Stimulated activated CD4-positive, alpha-beta T cell treated with anti-CD3 and anti-CD28 coated beads, TNF-alpha, amount 100 ng/mL, for 48 hours (primary cell): ENCODE data around the gene TMEM107.

Source experiments
- DNase-seq, 3 donors: peaks; one replicate each; pipeline ENCODE4 v3.0.0-alpha.2; 2020; ENCODE audit warnings: low read depth in 3 of 3

TMEM107 gene

GRCh38 chr17:8137645-8138373 is 38.4 kb downstream of the TMEM107 start:
- no peak for DNase-seq

GRCh38 chr17:8133941-8134340 is 42.2 kb downstream of the TMEM107 start:
- DNase-seq, result no peak

- no peak for DNase-seq
Observed at GRCh38 chr17:8133399-8133798, 42.8 kb downstream of the TMEM107 start.

- DNase-seq, result no peak
Observed at GRCh38 chr17:8131844-8132441, 44.2 kb downstream of the TMEM107 start.

- DNase-seq, result no peak
Observed at GRCh38 chr17:8128125-8128784, 47.9 kb downstream of the TMEM107 start.

- no peak for DNase-seq
Observed at GRCh38 chr17:8126491-8127066, 49.6 kb downstream of the TMEM107 start.

- no peak for DNase-seq
Observed at GRCh38 chr17:8125947-8126490, 50.2 kb downstream of the TMEM107 start.

DNA sequence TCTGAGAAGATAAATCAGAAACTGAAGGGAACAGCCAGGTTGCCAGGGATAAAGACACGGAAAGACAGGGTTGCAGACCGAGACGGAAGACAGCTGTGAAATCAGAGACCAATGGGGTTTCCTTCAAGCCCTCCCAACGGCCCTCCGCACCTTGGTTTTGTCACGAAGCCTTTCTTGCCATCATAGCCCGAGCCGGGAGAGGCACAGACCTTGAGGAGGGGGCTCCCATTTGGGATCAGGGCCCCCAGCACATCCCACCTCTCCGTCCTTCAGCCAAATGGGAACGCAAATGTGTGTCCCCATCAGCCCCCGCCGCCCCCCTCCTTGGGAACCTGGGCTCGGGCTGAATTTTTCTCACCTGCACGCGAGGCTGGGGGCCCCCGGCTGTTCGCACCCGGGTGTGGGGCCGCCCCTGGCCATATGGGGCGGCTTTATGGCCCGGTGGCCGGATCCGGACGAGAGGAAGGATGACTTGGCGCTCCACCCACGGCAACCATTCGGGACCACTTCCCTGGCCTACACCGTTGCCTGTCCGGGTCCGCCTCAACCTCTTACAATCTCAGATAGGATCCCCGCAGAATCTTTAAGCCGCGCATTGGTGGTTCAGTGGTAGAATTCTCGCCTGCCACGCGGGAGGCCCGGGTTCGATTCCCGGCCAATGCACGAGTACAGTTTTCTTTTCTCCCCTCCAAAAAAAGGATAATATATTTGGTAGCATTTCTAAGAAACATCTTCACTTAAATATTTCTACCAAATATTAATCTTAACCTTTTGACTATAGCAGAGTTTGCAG is 50.8 kb downstream of the TMEM107 start:
- peak in 2 of 3 donors; percentile 82 to 87 for DNase-seq

GRCh38 chr17:8124350-8125153 is 51.6 kb downstream of the TMEM107 start:
- no peak for DNase-seq

DNA sequence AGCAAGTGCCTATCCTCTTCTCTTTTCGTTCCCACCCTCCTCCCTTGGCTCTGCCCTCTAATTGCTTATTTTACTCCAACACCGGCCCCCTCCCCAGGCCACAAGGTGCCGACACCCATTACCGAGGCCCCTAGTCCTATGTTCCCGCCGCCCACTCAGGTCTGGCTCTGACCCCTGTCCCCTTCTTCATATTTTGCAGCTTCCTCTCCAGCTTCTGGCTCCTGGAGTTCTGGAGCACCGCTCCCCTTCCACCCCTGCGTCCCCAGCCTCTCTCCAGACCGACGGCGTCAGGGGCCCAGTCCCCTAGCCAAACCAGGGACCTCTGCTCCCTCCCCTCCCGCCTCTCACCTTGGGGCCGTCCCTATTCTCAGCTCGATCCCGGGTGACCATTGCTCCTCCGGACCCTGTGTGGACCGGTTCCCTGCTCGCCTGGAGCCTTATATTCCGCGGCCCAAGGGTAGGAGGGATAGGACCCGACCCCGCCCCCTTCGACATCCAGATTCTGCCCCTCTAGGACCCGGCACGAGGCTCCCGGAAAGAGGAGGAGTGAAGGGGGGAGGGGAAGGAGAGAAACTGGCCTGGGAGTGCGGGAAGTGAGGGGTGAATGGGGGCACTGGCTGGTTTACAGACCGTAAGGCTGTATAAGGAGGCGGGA is 52.4 kb downstream of the TMEM107 start, which contains the start of gene HES7:
Gene HES7 (minus strand): TSS at position 412 of the 655 bp plus-strand sequence. CDS start 22 bp downstream, at position 390.
- DNase-seq, result no peak

DNA sequence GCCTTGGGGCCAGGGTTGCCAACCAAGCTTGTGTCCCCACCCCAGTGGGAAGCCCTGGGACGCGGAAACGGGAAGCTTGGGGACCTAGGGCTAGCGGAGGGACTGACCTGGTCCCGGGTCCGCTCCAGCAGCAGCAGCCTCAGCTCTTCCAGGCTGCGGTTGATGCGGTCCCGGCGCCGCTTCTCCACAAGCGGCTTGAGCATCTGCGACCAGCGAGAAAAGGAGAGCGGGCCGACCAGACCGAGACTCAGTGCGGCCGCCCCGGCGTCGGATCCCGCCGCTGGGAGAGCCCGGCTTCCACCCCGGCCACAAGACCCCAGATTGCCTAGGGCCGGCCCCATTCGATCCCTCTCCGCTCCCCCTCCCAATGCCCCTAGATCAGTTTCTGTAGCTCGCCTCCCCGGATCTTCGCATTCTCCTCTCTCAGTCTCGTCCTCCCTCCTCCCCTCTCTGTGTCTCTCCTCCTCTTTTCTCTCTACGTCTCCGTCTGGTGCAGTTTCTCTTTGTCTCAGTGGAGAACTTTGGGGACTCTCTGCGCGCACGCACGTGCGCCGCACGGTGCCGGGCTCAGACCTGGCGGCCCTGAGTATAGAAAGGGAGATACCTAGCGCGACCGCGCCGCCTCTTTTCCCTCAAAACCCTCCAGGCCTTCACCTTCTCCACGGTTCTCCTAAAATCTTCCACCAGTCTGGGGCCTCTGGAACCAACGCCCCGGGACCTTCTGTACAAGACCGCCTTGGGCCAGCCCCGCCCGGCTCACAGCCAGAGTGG is 53.1 kb downstream of the TMEM107 start:
- no peak for DNase-seq
